ENCODE results near the gene KAT8. TPM values are rescaled to one million over a fixed set of nuclear protein-coding genes. Genes with fewer than 3 reads are reported as not detected.
A peak's percentile ranks its signal among the peaks of the same experiment; 100 is the strongest.

KAT8 gene
- total and polyA plus RNA-seq, 4 donors: 15.9 to 37.4 (median 19.6) TPM

DNA sequence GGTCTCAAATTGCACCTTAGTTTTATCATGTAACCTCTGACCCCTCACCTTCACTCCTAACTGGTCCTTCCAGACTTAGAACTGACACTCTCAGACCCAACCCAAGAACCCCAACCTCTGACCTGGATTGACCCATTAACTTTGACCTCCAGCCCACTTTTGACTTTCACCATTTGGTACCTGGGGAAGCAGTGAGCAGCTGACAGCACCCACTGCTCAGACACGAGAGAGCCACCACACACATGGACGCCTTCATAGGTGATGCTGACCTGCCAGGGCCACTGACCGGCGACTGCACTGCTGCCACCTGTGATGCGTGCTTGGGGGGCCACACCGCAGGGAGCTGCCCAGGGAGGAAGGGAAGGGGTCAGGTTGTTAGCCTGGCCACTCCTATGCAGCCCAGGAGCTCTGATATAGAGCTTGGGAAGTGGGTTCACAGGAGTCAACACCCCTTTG, 15.6 kb downstream of the KAT8 start:
- H3K36me3 ChIP-seq (ENCODE audit: control insufficient read depth in 4 of 4, insufficient read depth in 3 of 4, low read depth in 1 of 4, low read length in 3 of 4): peaks cover 8 to 30% (median 11%) of the 10 kb centered on the region in 4 donors
- no peak for TF ChIP-seq NR2F2 (IDR thresholded peaks at IDR 0.05)
- TF ChIP-seq TAF1 (conservative IDR thresholded peaks at IDR 0.05): no peak
- no peak for TF ChIP-seq HNF4A (conservative IDR thresholded peaks at IDR 0.05)
- TF ChIP-seq GABPA (IDR thresholded peaks at IDR 0.05 in 1 of 2, conservative IDR thresholded peaks at IDR 0.05 in 1 of 2): no peak
- TF ChIP-seq EGR1 (IDR thresholded peaks at IDR 0.05; ENCODE audit: low read depth in 2 of 2): no peak
- TF ChIP-seq SP1 (IDR thresholded peaks at IDR 0.05): no peak
- TF ChIP-seq REST (IDR thresholded peaks at IDR 0.05): no peak
- TF ChIP-seq RAD21 (IDR thresholded peaks at IDR 0.05): no peak
- TF ChIP-seq MAX (IDR thresholded peaks at IDR 0.05): no peak
- TF ChIP-seq YY1 (IDR thresholded peaks at IDR 0.05): no peak
- TF ChIP-seq HNF4G (IDR thresholded peaks at IDR 0.05): no peak
- H3K9ac ChIP-seq (ENCODE audit: low read depth in 1 of 2, low read length in 2 of 2): no peak overlapping the region
- 91% methylated on average over 6 of the region's 6 CpGs for WGBS
- peaks cover 0 to 18% (median 5%) of the 10 kb centered on the region in 4 donors for H3K4me1 ChIP-seq (ENCODE audit: control insufficient read depth in 4 of 4, insufficient read depth in 4 of 4, low read length in 3 of 4)
- no peaks in the 10 kb centered on the region for H3K9me3 ChIP-seq (ENCODE audit: control insufficient read depth in 4 of 4, low read length in 3 of 4)
- H3K27me3 ChIP-seq (ENCODE audit: control insufficient read depth in 4 of 4, insufficient read depth in 4 of 4, low read length in 3 of 4): no peaks in the 10 kb centered on the region
- H3K27ac ChIP-seq (ENCODE audit: low read depth in 1 of 2, low read length in 2 of 2): no peak overlapping the region
- no peak for DNase-seq (ENCODE audit: low spot score)
- H3K4me3 ChIP-seq (ENCODE audit: low read depth in 1 of 3, low read length in 3 of 3): no peak overlapping the region

DNA sequence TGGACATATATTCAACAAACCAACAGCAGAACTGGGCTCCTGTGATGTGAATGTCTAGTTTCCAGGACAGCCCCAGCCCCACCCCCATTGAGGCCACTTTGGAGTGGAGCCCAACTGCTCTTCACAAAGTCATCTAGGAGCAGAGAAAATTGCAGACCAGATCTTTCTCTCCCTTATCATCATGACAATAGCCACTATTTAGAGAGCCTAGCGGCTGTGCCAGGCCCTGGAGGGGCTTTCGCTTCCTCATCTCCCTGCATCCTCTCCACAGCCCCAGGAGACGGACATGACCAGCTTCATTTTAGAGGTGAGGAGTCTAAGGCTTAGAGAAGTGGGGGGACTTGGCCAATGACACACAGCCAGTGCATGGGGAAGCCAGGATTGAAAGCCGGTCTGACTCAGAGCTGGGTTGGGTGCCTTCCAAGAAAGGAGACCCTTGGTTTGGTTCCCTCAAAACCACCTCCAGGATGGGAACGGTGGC, 16.7 kb downstream of the KAT8 start:
- Histone ChIP-seq H3K9ac (ENCODE audit: low read depth in 1 of 2, low read length in 2 of 2) (no peak overlapping the region), H3K4me3 (ENCODE audit: low read depth in 1 of 3, low read length in 3 of 3) (no peak overlapping the region), H3K4me1 (ENCODE audit: control insufficient read depth in 4 of 4, insufficient read depth in 4 of 4, low read length in 3 of 4) (peaks cover 0 to 18% (median 5%) of the 10 kb centered on the region in 4 donors), H3K27me3 (ENCODE audit: control insufficient read depth in 4 of 4, insufficient read depth in 4 of 4, low read length in 3 of 4) (no peaks in the 10 kb centered on the region), H3K36me3 (ENCODE audit: control insufficient read depth in 4 of 4, insufficient read depth in 3 of 4, low read depth in 1 of 4, low read length in 3 of 4) (peaks cover 8 to 25% (median 11%) of the 10 kb centered on the region in 4 donors), H3K27ac (ENCODE audit: low read depth in 1 of 2, low read length in 2 of 2) (peak overlapping the region in 1 of 2 donors; percentile 74), H3K9me3 (ENCODE audit: control insufficient read depth in 4 of 4, low read length in 3 of 4) (no peaks in the 10 kb centered on the region)
- WGBS: 70% methylated on average over 5 of the region's 5 CpGs
- no peak for DNase-seq (ENCODE audit: low spot score)
- no peak for TF ChIP-seq FOXA1 (IDR thresholded peaks at IDR 0.05)
- TF ChIP-seq YY1 (IDR thresholded peaks at IDR 0.05): no peak
- TF ChIP-seq NR2F2 (IDR thresholded peaks at IDR 0.05): no peak
- TF ChIP-seq ZBTB33 (IDR thresholded peaks at IDR 0.05): no peak
- TF ChIP-seq HNF4G (IDR thresholded peaks at IDR 0.05): no peak
- TF ChIP-seq RAD21 (IDR thresholded peaks at IDR 0.05): no peak
- TF ChIP-seq HNF4A (conservative IDR thresholded peaks at IDR 0.05): no peak
- TF ChIP-seq MAX (IDR thresholded peaks at IDR 0.05): no peak
- no peak for TF ChIP-seq SP1 (IDR thresholded peaks at IDR 0.05)
- TF ChIP-seq GABPA (IDR thresholded peaks at IDR 0.05 in 1 of 2, conservative IDR thresholded peaks at IDR 0.05 in 1 of 2): no peak
- TF ChIP-seq FOXA2 (IDR thresholded peaks at IDR 0.05): no peak
